T-helper 2 cell treated with Interferon-gamma antibody and Interleukin-4, amounts not matched to agents 5 μg/mL and 100 μg/mL, for 36 hours (primary cell): Measurements from ENCODE around the gene CPAMD8.

Source experiments
- DNase-seq: peaks from one replicate; pipeline ENCODE4 v3.0.0; 2021; ENCODE audit warnings: low spot score
- H3K27ac Mint-ChIP-seq: one replicate; pipeline ENCODE4 v1.8.0; 2021; ENCODE audit warnings: mild to moderate bottlenecking, mixed read lengths
- H3K27me3 Mint-ChIP-seq: one replicate; pipeline ENCODE4 v1.8.0; 2021; ENCODE audit warnings: low read depth, mixed read lengths
- H3K36me3 Mint-ChIP-seq: one replicate; pipeline ENCODE4 v1.8.0; 2021; ENCODE audit warnings: low read depth, mixed read lengths
- H3K4me1 Mint-ChIP-seq: one replicate; pipeline ENCODE4 v1.8.0; 2021; ENCODE audit warnings: low read depth, mixed read lengths
- H3K4me3 Mint-ChIP-seq: one replicate; pipeline ENCODE4 v1.8.0; 2022; ENCODE audit warnings: mild to moderate bottlenecking, moderate library complexity, mixed read lengths
- H3K9me3 Mint-ChIP-seq: one replicate; pipeline ENCODE4 v1.8.0; 2021; ENCODE audit warnings: mixed read lengths

The CPAMD8 gene

DNA sequence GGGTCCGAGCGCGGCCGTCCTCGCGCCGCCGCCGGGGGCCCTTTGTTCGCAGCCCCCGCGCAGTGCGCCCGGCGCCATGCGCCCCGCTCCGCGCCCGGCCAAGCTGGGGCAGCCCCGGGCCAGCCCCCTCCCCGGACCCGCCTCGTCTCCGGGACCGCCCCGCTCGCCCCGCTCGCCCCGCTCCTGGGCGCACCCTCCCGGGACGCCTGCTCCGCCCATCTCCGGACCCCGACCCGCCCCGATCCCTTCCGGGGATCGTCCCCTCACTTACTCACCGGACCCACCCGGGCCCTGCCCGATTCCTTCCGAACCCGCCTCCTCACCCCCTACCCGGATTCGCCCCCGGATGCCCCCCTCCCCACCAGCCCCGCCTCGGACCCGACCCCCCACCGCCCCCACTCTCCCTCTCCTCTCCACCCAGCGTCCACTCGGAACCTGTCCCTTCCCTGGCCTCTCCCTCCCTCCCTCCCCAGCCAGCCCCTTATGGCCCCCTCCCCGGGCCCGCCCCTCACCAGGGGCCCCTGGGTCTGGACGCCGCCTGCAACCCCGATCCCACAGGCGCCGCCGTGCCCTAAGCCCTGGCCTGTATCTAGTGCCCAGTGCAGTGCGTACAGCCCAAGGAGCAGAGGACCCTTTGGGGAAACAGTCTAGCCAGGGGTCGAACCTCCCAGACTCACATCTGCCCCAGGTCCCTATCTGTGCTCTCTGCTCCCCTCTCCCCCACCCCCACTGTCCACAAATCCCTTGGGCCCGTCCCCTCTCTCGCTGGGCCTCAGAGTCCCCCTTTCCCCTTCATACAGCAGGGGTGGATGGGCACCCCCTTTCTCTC lies at the start of gene CPAMD8:
Gene CPAMD8 (minus strand): TSS at position 105 of the 829 bp plus-strand sequence. CDS start 168 bp downstream, outside the sequence.
- Mint-ChIP-seq H3K36me3 (peaks cover 4% of the 10 kb centered on the region), H3K4me1 (peaks cover 3% of the 10 kb centered on the region), H3K4me3 (peak within 1 kb of the TSS; percentile 22), H3K27ac (no peak within 1 kb of the TSS), H3K9me3 (peaks cover 4% of the 10 kb centered on the region), H3K27me3 (peaks cover 52% of the 10 kb centered on the region)
- no peak for DNase-seq

GRCh38 chr19:17075864-17076542 lies 49.4 kb upstream of the CPAMD8 start:
- Mint-ChIP-seq H3K9me3 (no peaks in the 10 kb centered on the region), H3K36me3 (peaks cover 37% of the 10 kb centered on the region), H3K4me3 (peak overlapping the region; percentile 99), H3K4me1 (peaks cover 37% of the 10 kb centered on the region), H3K27me3 (no peaks in the 10 kb centered on the region), H3K27ac (peak overlapping the region; percentile 97)
- DNase-seq, result peak; percentile 54

- Mint-ChIP-seq H3K9me3 (no peaks in the 10 kb centered on the region), H3K4me3 (peak within 1 kb of the TSS; percentile 100), H3K27ac (peak within 1 kb of the TSS; percentile 99), H3K27me3 (no peaks in the 10 kb centered on the region), H3K4me1 (peaks cover 36% of the 10 kb centered on the region), H3K36me3 (peaks cover 42% of the 10 kb centered on the region)
- peak; percentile 99 for DNase-seq
Observed at GRCh38 chr19:17075035-17075863, 48.6 kb upstream of the CPAMD8 start, which contains the start of the genes HAUS8 and MYO9B. TSS of gene HAUS8 (minus strand) at chr19:17075452. CDS start at chr19:17075422, 30 bp downstream. TSS of gene MYO9B (plus strand) at chr19:17075777. CDS start at chr19:17101718, 25,941 bp downstream.

DNA sequence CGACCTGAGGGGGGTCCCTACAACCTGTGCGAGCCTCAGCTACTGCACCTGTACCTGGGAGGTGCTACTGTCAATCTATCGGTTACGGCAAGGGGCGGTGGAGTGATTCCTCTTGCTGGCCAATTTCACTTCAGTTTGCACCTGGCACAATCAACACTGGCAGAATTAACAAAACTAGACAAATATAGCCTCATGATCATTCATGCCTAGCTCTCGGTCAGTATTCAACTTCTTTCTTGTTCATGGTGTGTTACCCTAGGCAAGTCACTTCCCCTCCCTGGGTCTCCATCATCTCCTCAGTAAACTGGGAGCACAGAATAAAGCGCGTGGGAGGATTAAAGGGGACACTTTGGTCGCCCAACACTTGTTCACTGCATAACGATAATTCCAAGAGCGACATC lies 48.0 kb upstream of the CPAMD8 start:
- Mint-ChIP-seq H3K9me3 (no peaks in the 10 kb centered on the region), H3K4me1 (peaks cover 30% of the 10 kb centered on the region), H3K36me3 (peaks cover 46% of the 10 kb centered on the region), H3K27me3 (no peaks in the 10 kb centered on the region), H3K27ac (peak overlapping the region; percentile 99), H3K4me3 (peak overlapping the region; percentile 100)
- DNase-seq, result no peak

DNA sequence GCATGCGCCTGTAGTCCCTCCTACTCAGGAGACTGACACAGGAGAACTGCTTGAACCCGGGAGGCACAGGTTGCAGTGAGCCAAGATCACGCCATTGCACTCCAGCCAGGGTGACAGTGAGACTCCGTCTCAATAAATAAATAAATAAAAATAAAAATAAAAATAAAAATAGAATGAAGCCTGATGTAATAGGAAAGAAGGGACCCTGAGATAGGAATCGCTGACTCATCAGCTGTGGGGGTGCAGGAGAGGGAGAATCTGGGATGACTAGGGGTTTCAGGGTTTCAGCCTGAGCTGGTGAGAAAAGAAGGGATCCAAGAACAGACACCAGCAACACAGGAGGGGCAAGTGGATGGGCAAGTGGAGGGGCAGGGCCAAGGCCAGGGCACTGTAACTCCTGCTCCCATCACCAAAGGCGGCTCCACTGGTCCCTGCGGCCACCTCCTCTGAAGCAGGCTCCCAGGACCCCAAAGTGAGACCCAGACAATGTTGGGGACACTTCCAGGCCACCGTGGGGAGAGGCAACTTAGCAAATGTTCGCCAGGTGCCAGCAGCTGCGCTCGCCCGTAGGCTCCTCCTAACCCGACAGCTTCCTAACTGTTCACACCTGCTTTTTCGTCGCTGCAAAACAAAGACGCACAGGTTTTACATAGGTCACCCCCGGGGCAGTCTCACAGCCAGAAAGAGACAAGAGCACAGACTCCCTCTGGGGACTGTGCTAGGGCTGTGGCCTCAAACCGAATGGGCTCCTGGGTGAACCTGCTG lies 47.4 kb upstream of the CPAMD8 start:
- peak overlapping the region; percentile 99 for H3K27ac Mint-ChIP-seq
- no peak for DNase-seq
- H3K27me3 Mint-ChIP-seq, result no peaks in the 10 kb centered on the region
- peaks cover 46% of the 10 kb centered on the region for H3K36me3 Mint-ChIP-seq
- H3K4me3 Mint-ChIP-seq, result peak overlapping the region; percentile 100
- H3K9me3 Mint-ChIP-seq, result no peaks in the 10 kb centered on the region
- H3K4me1 Mint-ChIP-seq, result peaks cover 24% of the 10 kb centered on the region

GRCh38 chr19:17070912-17071311 lies 44.3 kb upstream of the CPAMD8 start:
- H3K27me3 Mint-ChIP-seq, result no peaks in the 10 kb centered on the region
- no peak overlapping the region for H3K27ac Mint-ChIP-seq
- H3K36me3 Mint-ChIP-seq, result peaks cover 56% of the 10 kb centered on the region
- no peak for DNase-seq
- H3K9me3 Mint-ChIP-seq, result no peaks in the 10 kb centered on the region
- no peak overlapping the region for H3K4me3 Mint-ChIP-seq
- peaks cover 19% of the 10 kb centered on the region for H3K4me1 Mint-ChIP-seq

DNA sequence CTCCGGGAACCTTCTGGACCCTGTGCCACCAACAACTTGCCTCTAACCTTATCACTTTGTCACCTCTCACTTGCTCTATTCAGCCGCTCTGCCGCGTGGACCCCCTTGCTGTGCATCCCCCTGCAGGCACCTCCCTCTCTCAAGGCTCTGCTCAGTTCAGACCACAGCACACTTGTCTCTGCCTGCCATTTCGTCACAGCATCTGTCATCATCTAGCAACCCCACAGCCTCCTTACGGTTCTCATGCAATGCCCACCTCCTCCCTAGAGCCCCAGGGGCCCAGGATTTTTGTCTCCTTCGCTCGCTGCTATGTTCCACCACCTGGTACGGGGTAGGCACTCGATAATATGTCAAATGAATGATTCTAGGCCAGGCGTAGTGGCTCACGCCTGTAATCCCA lies 43.8 kb upstream of the CPAMD8 start:
- DNase-seq, result no peak
- peaks cover 55% of the 10 kb centered on the region for H3K36me3 Mint-ChIP-seq
- H3K4me3 Mint-ChIP-seq, result no peak overlapping the region
- no peak overlapping the region for H3K27ac Mint-ChIP-seq
- no peaks in the 10 kb centered on the region for H3K9me3 Mint-ChIP-seq
- H3K4me1 Mint-ChIP-seq, result peaks cover 19% of the 10 kb centered on the region
- no peaks in the 10 kb centered on the region for H3K27me3 Mint-ChIP-seq

DNA sequence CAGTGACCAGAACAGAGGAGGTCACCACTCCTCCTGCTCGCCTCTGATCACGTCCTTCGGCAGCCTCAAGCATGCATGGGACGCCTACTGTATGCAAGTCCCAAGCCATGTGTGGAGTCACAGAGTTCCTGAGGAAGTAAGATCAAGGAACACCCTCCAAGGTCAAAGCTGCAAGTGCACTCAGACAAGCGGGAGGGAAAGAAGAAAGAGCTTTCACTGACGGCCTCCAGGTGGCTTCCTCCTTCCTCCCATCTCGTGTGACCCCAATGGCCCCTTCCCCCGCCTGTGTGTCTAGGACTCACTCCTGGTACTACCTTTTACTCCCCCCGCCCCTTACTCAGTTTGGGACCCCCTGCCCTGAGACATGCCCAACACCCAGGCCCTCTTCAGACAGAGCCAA lies 42.6 kb upstream of the CPAMD8 start:
- no peak for DNase-seq
- peaks cover 59% of the 10 kb centered on the region for H3K36me3 Mint-ChIP-seq
- no peak overlapping the region for H3K4me3 Mint-ChIP-seq
- no peak overlapping the region for H3K27ac Mint-ChIP-seq
- H3K27me3 Mint-ChIP-seq, result no peaks in the 10 kb centered on the region
- H3K9me3 Mint-ChIP-seq, result peaks cover 2% of the 10 kb centered on the region
- peaks cover 29% of the 10 kb centered on the region for H3K4me1 Mint-ChIP-seq

DNA sequence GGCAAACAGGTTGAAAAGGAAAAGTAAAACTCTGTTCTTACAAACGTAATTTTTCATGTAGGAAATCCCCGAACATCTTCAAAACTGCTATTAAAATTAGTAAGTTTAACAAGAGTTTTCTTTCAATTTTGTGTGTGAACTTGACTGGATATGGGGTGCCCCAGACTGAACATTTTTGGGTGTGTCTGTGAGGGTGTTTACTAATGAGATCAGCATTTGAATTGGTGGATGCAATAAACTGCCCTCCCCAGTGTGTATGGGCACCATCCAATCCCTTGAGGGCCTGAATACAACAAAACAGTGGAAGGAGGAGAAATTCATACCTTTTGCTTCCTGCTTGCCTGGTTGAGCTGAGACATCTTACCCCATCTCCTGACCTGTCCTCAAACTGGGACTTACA lies 36.8 kb upstream of the CPAMD8 start:
- Mint-ChIP-seq H3K4me1 (peaks cover 22% of the 10 kb centered on the region), H3K36me3 (peaks cover 62% of the 10 kb centered on the region), H3K4me3 (no peak overlapping the region), H3K9me3 (peaks cover 3% of the 10 kb centered on the region), H3K27ac (peak overlapping the region; percentile 49), H3K27me3 (no peaks in the 10 kb centered on the region)
- DNase-seq, result no peak

DNA sequence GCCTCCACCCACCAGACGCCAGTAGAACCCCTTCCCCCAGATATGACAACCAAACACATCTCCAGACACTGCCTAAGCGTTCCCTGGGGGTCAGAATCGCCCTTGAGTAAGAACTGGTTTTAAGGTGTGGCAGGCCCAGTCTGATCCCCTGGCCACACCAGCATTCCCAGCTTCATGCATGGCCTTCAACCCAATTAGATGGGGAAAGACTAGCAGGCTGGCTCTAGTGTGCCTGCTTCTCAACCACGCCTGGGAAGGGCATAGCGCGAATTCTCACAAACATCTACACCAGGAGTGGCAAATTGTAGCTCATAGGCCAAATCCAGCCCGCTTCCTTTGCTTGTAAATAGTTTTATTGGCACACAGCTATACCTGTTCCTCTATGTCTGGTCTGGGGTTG lies 35.1 kb upstream of the CPAMD8 start:
- Mint-ChIP-seq H3K36me3 (peaks cover 58% of the 10 kb centered on the region), H3K4me3 (no peak overlapping the region), H3K27ac (no peak overlapping the region), H3K9me3 (peaks cover 3% of the 10 kb centered on the region), H3K27me3 (no peaks in the 10 kb centered on the region), H3K4me1 (peaks cover 15% of the 10 kb centered on the region)
- DNase-seq, result no peak

DNA sequence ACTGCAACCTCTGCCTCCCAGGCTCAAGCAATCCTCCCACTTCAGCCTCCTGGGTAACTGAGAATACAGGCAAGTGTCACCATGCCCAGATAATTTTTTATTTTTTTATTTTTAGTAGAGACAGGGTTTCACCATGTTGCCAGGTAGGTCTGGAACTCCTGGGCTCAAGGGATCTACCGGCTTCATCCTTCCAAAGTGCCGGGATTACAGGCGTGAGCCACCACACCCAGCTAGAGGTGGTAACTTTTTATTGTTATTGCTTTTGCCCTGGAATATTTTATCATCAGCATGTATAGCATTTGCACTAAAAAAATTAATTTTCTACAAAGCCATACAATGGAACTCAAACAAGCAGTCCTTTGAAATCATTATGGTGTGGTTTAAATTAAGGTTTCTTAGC lies 34.6 kb upstream of the CPAMD8 start:
- H3K4me1 Mint-ChIP-seq, result peaks cover 15% of the 10 kb centered on the region
- no peak overlapping the region for H3K4me3 Mint-ChIP-seq
- no peaks in the 10 kb centered on the region for H3K27me3 Mint-ChIP-seq
- H3K9me3 Mint-ChIP-seq, result peaks cover 3% of the 10 kb centered on the region
- no peak for DNase-seq
- H3K36me3 Mint-ChIP-seq, result peaks cover 55% of the 10 kb centered on the region
- H3K27ac Mint-ChIP-seq, result no peak overlapping the region

- H3K9me3 Mint-ChIP-seq, result peaks cover 3% of the 10 kb centered on the region
- H3K4me3 Mint-ChIP-seq, result no peak overlapping the region
- peaks cover 58% of the 10 kb centered on the region for H3K36me3 Mint-ChIP-seq
- no peak overlapping the region for H3K27ac Mint-ChIP-seq
- H3K4me1 Mint-ChIP-seq, result peaks cover 15% of the 10 kb centered on the region
- no peak for DNase-seq
- H3K27me3 Mint-ChIP-seq, result no peaks in the 10 kb centered on the region
Observed at GRCh38 chr19:17060802-17061201, 34.2 kb upstream of the CPAMD8 start.

- Mint-ChIP-seq H3K27ac (no peak overlapping the region), H3K4me1 (no peaks in the 10 kb centered on the region), H3K9me3 (no peaks in the 10 kb centered on the region), H3K36me3 (peaks cover 44% of the 10 kb centered on the region), H3K4me3 (no peak overlapping the region), H3K27me3 (no peaks in the 10 kb centered on the region)
- DNase-seq, result no peak
Observed at GRCh38 chr19:17058236-17058635, 31.6 kb upstream of the CPAMD8 start.
